HEK293 (cell line): ENCODE measurements around the gene NDST1.

Experiments used
- CTCF ChIA-PET: fragments of 350-600 bp; formaldehyde crosslinking; extraction: SDS; loops from one replicate; lab custom pipeline; 2021; ENCODE audit warnings: antibody characterized with exemption; lab: Yijun Ruan, JAX
- POLR2A ChIA-PET: fragments of 300-600 bp; formaldehyde crosslinking; extraction: SDS; loops from one replicate; lab custom pipeline; 2020; ENCODE audit warnings: antibody characterized with exemption, inconsistent platforms; lab: Yijun Ruan, JAX
- H3K27ac ChIP-seq: fragments of 200-500 bp; sonication (Bioruptor generic); 2 replicates; pipeline ENCODE4 v1.5.1; 2014; ENCODE audit warnings: low read depth, low read length, control low read depth, inconsistent platforms; ENCODE audit errors: extremely low read depth
- H3K36me3 ChIP-seq, 2 experiments: fragments of 200-500 bp in 1 of 2; sonication (Bioruptor generic) in 1 of 2; 1 replicate in 1 of 2; 2 replicates in 1 of 2; pipeline ENCODE4 v1.5.1; 2014 to 2017; ENCODE audit warnings: inconsistent platforms in 2 of 2, low read length in 2 of 2; ENCODE audit not compliant: control insufficient read depth in 2 of 2, insufficient read depth in 1 of 2
- H3K4me1 ChIP-seq: fragments of 200-500 bp; sonication (Bioruptor generic); 2 replicates; pipeline ENCODE4 v1.5.1; 2014; ENCODE audit warnings: mild to moderate bottlenecking, low read length, inconsistent platforms; ENCODE audit not compliant: control insufficient read depth, insufficient read depth
- H3K4me3 ChIP-seq: 2 replicates; pipeline ENCODE4 v1.5.1; 2011; ENCODE audit warnings: low read depth, mild to moderate bottlenecking, control low read depth, low read length, moderate library complexity
- H3K9me3 ChIP-seq: fragments of 200-500 bp; sonication (Bioruptor generic); 2 replicates; pipeline ENCODE4 v1.5.1; 2014; ENCODE audit warnings: low read depth, low read length, inconsistent platforms; ENCODE audit not compliant: control insufficient read depth, insufficient read depth
- ZBTB17 ChIP-seq: fragments of 450-650 bp; formaldehyde crosslinking; IDR thresholded peaks from 2 replicates; pipeline ENCODE4 v1.5.1; 2016; ENCODE audit warnings: missing biosample characterization, missing genetic modification characterization
- ZFP69B ChIP-seq: fragments of 450-650 bp; formaldehyde crosslinking; IDR thresholded peaks from 2 replicates; pipeline ENCODE4 v1.5.1; 2016; ENCODE audit warnings: missing biosample characterization, missing genetic modification characterization
- ZNF354C ChIP-seq: fragments of 450-650 bp; formaldehyde crosslinking; IDR thresholded peaks from 2 replicates; pipeline ENCODE4 v1.5.1; 2016; ENCODE audit warnings: missing biosample characterization, missing genetic modification characterization, low read depth, borderline replicate concordance
- ZNF391 ChIP-seq: fragments of 450-650 bp; formaldehyde crosslinking; IDR thresholded peaks from 2 replicates; pipeline ENCODE4 v1.5.1; 2016; ENCODE audit warnings: low read depth, missing biosample characterization, missing genetic modification characterization, borderline replicate concordance
- ZNF658 ChIP-seq: fragments of 450-650 bp; formaldehyde crosslinking; IDR thresholded peaks from 2 replicates; pipeline ENCODE4; 2016; ENCODE audit warnings: missing biosample characterization, missing genetic modification characterization
- ZNF707 ChIP-seq: fragments of 450-650 bp; formaldehyde crosslinking; IDR thresholded peaks from 2 replicates; pipeline ENCODE4 v1.5.1; 2016; ENCODE audit warnings: missing biosample characterization, missing genetic modification characterization
- ZNF837 ChIP-seq: fragments of 450-650 bp; formaldehyde crosslinking; IDR thresholded peaks from 2 replicates; pipeline ENCODE4 v1.5.1; 2016; ENCODE audit warnings: missing biosample characterization, missing genetic modification characterization
- TF ChIP-seq, protein P1 (sequence below): fragments of 450-650 bp; formaldehyde crosslinking; IDR thresholded peaks from 2 replicates; pipeline ENCODE4 v1.5.1; 2016; ENCODE audit warnings: missing biosample characterization, missing genetic modification characterization
- TF ChIP-seq, protein P2 (sequence below): fragments of 450-650 bp; formaldehyde crosslinking; IDR thresholded peaks from 2 replicates; pipeline ENCODE4 v1.5.1; 2016; ENCODE audit warnings: missing biosample characterization, missing genetic modification characterization
- TF ChIP-seq, protein P3 (sequence below): fragments of 450-650 bp; formaldehyde crosslinking; IDR thresholded peaks from 2 replicates; pipeline ENCODE4 v1.5.1; 2016; ENCODE audit warnings: missing biosample characterization, missing genetic modification characterization
- TF ChIP-seq, protein P4 (sequence below): fragments of 450-650 bp; formaldehyde crosslinking; IDR thresholded peaks from 2 replicates; pipeline ENCODE4 v1.5.1; 2016; ENCODE audit warnings: missing biosample characterization, missing genetic modification characterization

The NDST1 gene

DNA sequence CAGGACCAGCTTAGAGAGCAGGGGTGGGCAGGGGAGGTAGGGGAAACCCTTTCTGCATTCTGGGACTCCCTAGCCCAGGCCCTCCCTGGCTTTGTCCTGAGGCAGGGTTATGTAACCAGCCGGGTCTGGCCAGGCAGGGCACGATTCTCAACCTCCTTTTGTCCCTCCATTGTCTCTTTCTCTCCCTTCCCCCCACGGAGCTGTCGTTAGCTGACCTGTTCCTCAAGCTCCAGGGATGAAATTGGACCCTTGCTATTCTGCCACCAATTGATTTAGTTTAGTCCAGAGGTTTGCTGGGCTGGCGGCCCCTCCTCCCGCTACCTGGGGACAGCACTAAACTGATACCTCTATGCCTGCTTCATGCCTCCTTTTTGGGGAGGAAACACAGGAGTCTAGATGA, 9.4 kb upstream of the NDST1 start:
- POLR2A ChIA-PET = interaction anchor here (0.6 to 3.1 kb wide), 4 partner anchors 12 to 123 kb away, joined by 3 to 11 read pairs (median 4); no protein-coding TSS in a partner anchor
- CTCF ChIA-PET = interaction anchor here (1.0 to 1.4 kb wide), 3 partner anchors 10 to 213 kb away, joined by 3 to 6 read pairs (median 3); no protein-coding TSS in a partner anchor
- H3K4me1 ChIP-seq = peaks cover 27% of the 10 kb centered on the region

DNA sequence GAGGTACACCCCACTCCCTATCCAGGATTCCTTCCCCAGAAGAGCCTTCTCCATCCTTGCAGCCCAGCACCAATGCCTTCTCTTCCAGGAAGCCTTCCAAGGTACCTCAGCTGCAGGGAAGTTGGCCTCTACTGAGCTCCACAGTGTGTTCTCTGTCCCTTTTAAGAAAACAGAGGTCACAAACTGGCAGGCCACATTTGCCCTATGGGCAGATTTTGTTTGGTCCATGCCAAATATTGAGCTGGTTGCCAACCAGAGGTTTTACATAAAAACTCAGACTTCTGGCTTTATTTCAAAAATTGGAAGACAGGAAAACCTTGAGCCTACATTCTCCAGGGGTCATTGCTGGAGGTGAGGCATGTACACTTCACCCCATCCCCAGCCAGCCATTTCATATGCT, 9.0 kb upstream of the NDST1 start:
- H3K27ac ChIP-seq = no peak overlapping the region
- CTCF ChIA-PET = interaction anchor here (1.0 to 1.8 kb wide), 5 partner anchors 9 to 213 kb away, joined by 3 to 6 read pairs (median 3); no protein-coding TSS in a partner anchor
- peaks cover 27% of the 10 kb centered on the region for H3K4me1 ChIP-seq
- H3K9me3 ChIP-seq = no peaks in the 10 kb centered on the region
- no peak for TF ChIP-seq ZNF837
- 0 out of 2 replicates have a peak, but pooled peaks have one; percentile 27 for TF ChIP-seq ZNF707 (tag by site-specific recombination)
- no peak for TF ChIP-seq ZNF658 (tag by site-specific recombination)
- POLR2A ChIA-PET = interaction anchor here (0.6 to 3.1 kb wide), 2 partner anchors 12 to 88 kb away, joined by 3 to 11 read pairs; no protein-coding TSS in a partner anchor
- peaks cover 0 to 3% of the 10 kb centered on the region in 2 experiments; a peak in 2 of 3 replicates for H3K36me3 ChIP-seq
- H3K4me3 ChIP-seq = no peak overlapping the region

More for the DNA sequence above, 9.4 kb upstream of the NDST1 start:
- Histone ChIP-seq H3K36me3 (peaks cover 0 to 3% of the 10 kb centered on the region in 2 experiments; a peak in 2 of 3 replicates), H3K9me3 (no peaks in the 10 kb centered on the region), H3K27ac (no peak overlapping the region), H3K4me3 (no peak overlapping the region)
- TF ChIP-seq ZNF354C (tag by site-specific recombination) = no peak
- TF ChIP-seq, protein P1, sequence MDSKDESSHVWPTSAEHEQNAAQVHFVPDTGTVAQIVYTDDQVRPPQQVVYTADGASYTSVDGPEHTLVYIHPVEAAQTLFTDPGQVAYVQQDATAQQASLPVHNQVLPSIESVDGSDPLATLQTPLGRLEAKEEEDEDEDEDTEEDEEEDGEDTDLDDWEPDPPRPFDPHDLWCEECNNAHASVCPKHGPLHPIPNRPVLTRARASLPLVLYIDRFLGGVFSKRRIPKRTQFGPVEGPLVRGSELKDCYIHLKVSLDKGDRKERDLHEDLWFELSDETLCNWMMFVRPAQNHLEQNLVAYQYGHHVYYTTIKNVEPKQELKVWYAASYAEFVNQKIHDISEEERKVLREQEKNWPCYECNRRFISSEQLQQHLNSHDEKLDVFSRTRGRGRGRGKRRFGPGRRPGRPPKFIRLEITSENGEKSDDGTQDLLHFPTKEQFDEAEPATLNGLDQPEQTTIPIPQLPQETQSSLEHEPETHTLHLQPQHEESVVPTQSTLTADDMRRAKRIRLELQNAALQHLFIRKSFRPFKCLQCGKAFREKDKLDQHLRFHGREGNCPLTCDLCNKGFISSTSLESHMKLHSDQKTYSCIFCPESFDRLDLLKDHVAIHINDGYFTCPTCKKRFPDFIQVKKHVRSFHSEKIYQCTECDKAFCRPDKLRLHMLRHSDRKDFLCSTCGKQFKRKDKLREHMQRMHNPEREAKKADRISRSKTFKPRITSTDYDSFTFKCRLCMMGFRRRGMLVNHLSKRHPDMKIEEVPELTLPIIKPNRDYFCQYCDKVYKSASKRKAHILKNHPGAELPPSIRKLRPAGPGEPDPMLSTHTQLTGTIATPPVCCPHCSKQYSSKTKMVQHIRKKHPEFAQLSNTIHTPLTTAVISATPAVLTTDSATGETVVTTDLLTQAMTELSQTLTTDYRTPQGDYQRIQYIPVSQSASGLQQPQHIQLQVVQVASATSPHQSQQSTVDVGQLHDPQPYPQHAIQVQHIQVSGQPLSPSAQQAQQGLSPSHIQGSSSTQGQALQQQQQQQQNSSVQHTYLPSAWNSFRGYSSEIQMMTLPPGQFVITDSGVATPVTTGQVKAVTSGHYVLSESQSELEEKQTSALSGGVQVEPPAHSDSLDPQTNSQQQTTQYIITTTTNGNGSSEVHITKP (tag by site-specific recombination) = peak; percentile 86
- TF ChIP-seq, all 188 proteins: peak for 1

DNA sequence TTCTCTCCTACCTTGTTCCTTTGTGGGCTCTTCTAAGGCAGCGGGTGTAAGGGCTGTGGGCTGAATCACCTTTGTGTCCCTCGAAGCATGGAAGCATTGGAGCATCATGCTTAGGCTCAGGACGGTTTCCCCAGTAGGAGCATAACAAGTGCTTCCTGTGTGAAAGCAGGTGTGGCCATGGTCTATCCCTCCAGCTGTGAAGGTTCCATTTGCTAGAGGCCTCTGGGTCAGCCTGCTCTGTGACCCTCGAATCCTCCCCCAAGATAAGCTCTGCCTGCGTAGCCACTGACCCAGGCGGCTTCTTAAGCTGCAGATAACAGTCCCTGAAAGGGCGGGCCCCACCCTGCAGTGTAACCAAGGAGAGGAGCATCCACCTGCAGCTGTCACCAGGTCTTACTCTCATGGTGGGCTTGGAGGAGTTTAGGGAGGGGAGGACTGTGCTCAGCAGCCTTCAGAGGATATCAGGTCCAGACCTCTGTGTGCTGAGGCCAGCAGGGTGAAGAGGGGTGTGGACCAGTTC, 8.4 kb upstream of the NDST1 start:
- ChIA-PET CTCF (interaction anchor here (1.1 to 1.8 kb wide), 2 partner anchors 10 to 25 kb away, joined by 3 to 6 read pairs; no protein-coding TSS in a partner anchor), POLR2A (interaction anchor here (3.1 kb wide), 1 partner anchor 13 kb away, joined by 11 read pairs; no protein-coding TSS in a partner anchor)
- H3K9me3 ChIP-seq = no peaks in the 10 kb centered on the region
- no peak overlapping the region for H3K4me3 ChIP-seq
- no peak overlapping the region for H3K27ac ChIP-seq
- TF ChIP-seq, protein P2, sequence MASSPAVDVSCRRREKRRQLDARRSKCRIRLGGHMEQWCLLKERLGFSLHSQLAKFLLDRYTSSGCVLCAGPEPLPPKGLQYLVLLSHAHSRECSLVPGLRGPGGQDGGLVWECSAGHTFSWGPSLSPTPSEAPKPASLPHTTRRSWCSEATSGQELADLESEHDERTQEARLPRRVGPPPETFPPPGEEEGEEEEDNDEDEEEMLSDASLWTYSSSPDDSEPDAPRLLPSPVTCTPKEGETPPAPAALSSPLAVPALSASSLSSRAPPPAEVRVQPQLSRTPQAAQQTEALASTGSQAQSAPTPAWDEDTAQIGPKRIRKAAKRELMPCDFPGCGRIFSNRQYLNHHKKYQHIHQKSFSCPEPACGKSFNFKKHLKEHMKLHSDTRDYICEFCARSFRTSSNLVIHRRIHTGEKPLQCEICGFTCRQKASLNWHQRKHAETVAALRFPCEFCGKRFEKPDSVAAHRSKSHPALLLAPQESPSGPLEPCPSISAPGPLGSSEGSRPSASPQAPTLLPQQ = peak; percentile 75
- TF ChIP-seq ZBTB17 (tag by site-specific recombination) (no peak), ZFP69B (tag by site-specific recombination) (peak; percentile 70; the same call in 1 of the 2 replicates), ZNF391 (no peak)
- TF ChIP-seq, protein P3, sequence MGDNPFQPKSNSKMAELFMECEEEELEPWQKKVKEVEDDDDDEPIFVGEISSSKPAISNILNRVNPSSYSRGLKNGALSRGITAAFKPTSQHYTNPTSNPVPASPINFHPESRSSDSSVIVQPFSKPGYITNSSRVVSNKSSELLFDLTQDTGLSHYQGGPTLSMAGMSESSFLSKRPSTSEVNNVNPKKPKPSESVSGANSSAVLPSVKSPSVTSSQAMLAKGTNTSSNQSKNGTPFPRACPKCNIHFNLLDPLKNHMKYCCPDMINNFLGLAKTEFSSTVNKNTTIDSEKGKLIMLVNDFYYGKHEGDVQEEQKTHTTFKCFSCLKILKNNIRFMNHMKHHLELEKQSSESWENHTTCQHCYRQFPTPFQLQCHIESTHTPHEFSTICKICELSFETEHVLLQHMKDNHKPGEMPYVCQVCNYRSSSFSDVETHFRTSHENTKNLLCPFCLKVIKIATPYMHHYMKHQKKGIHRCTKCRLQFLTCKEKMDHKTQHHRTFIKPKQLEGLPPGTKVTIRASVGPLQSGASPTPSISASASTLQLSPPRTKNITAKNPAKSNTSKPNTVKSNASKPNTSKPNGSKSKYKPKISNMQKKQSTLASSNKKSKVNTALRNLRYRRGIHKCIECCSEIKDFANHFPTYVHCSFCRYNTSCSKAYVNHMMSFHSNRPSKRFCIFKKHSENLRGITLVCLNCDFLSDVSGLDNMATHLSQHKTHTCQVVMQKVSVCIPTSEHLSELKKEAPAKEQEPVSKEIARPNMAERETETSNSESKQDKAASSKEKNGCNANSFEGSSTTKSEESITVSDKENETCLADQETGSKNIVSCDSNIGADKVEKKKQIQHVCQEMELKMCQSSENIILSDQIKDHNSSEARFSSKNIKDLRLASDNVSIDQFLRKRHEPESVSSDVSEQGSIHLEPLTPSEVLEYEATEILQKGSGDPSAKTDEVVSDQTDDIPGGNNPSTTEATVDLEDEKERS = no peak
- TF ChIP-seq, protein P4, sequence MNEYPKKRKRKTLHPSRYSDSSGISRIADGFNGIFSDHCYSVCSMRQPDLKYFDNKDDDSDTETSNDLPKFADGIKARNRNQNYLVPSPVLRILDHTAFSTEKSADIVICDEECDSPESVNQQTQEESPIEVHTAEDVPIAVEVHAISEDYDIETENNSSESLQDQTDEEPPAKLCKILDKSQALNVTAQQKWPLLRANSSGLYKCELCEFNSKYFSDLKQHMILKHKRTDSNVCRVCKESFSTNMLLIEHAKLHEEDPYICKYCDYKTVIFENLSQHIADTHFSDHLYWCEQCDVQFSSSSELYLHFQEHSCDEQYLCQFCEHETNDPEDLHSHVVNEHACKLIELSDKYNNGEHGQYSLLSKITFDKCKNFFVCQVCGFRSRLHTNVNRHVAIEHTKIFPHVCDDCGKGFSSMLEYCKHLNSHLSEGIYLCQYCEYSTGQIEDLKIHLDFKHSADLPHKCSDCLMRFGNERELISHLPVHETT (tag by site-specific recombination) = no peak
- H3K36me3 ChIP-seq = peaks cover 0 to 3% of the 10 kb centered on the region in 2 experiments; a peak in 2 of 3 replicates
- peaks cover 27% of the 10 kb centered on the region for H3K4me1 ChIP-seq
